DND-41 (cell line): ENCODE data around the gene SLC27A4.

Source experiments
- ATAC-seq: fragments of 200-7000 bp; cut with Tn5 transposase; 3 replicates; pipeline ENCODE4 v1.9.1; 2021; ENCODE audit warnings: low read depth; ENCODE audit not compliant: insufficient read depth
- DNase-seq: peaks from one replicate; pipeline ENCODE4 v3.0.0-alpha.2; 2020
- H2AFZ ChIP-seq: 2 replicates; pipeline ENCODE4 v1.6.0; 2012; ENCODE audit warnings: low read depth, low read length
- H3K27ac ChIP-seq: 2 replicates; pipeline ENCODE4 v1.5.1; 2012; ENCODE audit warnings: low read length, inconsistent platforms
- H3K27me3 ChIP-seq: fragments of 200-600 bp; sonication (generic); 2 replicates; pipeline ENCODE4 v1.6.0; 2012; ENCODE audit warnings: low read length, mild to moderate bottlenecking, inconsistent platforms; ENCODE audit not compliant: insufficient read depth, poor library complexity
- H3K36me3 ChIP-seq: 2 replicates; pipeline ENCODE4 v1.5.1; 2012; ENCODE audit warnings: low read length, inconsistent platforms; ENCODE audit not compliant: insufficient read depth
- H3K4me1 ChIP-seq: 2 replicates; pipeline ENCODE4 v1.5.1; 2012; ENCODE audit warnings: mild to moderate bottlenecking, low read length; ENCODE audit not compliant: insufficient read depth
- H3K4me2 ChIP-seq: 2 replicates; pipeline ENCODE4 v1.6.0; 2012; ENCODE audit warnings: mild to moderate bottlenecking, moderate library complexity, low read length, inconsistent platforms; ENCODE audit not compliant: insufficient read depth
- H3K4me3 ChIP-seq, 2 experiments: fragments of 200-600 bp in 1 of 2; shearing (Covaris generic) in 1 of 2; 2 replicates each; pipeline ENCODE4 v1.5.1; 2012 to 2016; ENCODE audit warnings: inconsistent platforms in 2 of 2, low read length in 2 of 2, mild to moderate bottlenecking in 2 of 2, low read depth in 1 of 2, moderate library complexity in 1 of 2
- H3K79me2 ChIP-seq: 2 replicates; pipeline ENCODE4 v1.6.0; 2012; ENCODE audit warnings: low read length, inconsistent platforms; ENCODE audit not compliant: insufficient read depth
- H3K9ac ChIP-seq: 2 replicates; pipeline ENCODE4 v1.6.0; 2012; ENCODE audit warnings: low read depth, mild to moderate bottlenecking, inconsistent platforms, low read length, moderate library complexity
- H3K9me3 ChIP-seq: 2 replicates; pipeline ENCODE4 v1.5.1; 2012; ENCODE audit warnings: low read length, moderate library complexity, mild to moderate bottlenecking, inconsistent platforms; ENCODE audit not compliant: insufficient read depth, severe bottlenecking
- H4K20me1 ChIP-seq: 2 replicates; pipeline ENCODE4 v1.6.0; 2012; ENCODE audit warnings: low read length; ENCODE audit not compliant: insufficient read depth
- EZH2 ChIP-seq: IDR thresholded peaks from 3 replicates; pipeline ENCODE4 v1.6.1; 2012; ENCODE audit warnings: borderline replicate concordance, low read depth, mild to moderate bottlenecking, moderate library complexity, low read length, inconsistent platforms; ENCODE audit not compliant: severe bottlenecking
- TF ChIP-seq, protein P1 (sequence below): IDR thresholded peaks from 2 replicates; pipeline ENCODE4 v1.5.1; 2012; ENCODE audit warnings: borderline replicate concordance, low read length, moderate library complexity, mild to moderate bottlenecking; ENCODE audit not compliant: poor library complexity, severe bottlenecking; ENCODE audit errors: extremely low read depth

Gene SLC27A4

DNA sequence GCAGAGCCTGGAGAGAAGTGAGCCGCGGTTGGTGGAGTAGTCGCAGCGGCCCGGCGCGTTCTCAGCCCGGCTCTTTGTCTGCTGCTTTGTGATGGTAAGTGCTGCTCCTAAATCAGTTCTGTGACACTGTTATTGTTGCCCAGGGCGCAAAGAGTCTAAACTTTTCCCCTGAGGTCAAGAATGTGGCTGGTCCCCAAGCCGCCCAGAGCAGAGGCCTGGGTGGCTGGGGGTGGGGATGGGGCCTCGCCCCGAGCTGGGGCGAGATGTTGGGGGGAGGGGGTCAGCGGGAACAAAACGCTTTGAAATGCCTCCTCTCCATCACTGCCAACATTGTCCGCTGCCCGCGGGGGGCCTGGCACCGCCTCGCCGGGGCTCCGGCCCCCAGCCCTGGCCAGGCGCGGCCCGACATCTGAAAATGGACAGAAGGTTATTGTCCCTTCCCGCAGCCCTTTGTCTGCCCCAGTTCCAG lies 68.7 kb downstream of the SLC27A4 start:
- Histone ChIP-seq H3K79me2 (no peaks in the 10 kb centered on the region), H4K20me1 (no peaks in the 10 kb centered on the region), H2AFZ (no peak overlapping the region), H3K27me3 (no peaks in the 10 kb centered on the region), H3K4me3 (no peak overlapping the region), H3K27ac (no peak overlapping the region), H3K9ac (no peak overlapping the region), H3K4me2 (no peak overlapping the region), H3K36me3 (no peaks in the 10 kb centered on the region), H3K9me3 (no peaks in the 10 kb centered on the region), H3K4me1 (no peaks in the 10 kb centered on the region)
- ATAC-seq (no peak), DNase-seq (no peak)
- TF ChIP-seq, protein P1, sequence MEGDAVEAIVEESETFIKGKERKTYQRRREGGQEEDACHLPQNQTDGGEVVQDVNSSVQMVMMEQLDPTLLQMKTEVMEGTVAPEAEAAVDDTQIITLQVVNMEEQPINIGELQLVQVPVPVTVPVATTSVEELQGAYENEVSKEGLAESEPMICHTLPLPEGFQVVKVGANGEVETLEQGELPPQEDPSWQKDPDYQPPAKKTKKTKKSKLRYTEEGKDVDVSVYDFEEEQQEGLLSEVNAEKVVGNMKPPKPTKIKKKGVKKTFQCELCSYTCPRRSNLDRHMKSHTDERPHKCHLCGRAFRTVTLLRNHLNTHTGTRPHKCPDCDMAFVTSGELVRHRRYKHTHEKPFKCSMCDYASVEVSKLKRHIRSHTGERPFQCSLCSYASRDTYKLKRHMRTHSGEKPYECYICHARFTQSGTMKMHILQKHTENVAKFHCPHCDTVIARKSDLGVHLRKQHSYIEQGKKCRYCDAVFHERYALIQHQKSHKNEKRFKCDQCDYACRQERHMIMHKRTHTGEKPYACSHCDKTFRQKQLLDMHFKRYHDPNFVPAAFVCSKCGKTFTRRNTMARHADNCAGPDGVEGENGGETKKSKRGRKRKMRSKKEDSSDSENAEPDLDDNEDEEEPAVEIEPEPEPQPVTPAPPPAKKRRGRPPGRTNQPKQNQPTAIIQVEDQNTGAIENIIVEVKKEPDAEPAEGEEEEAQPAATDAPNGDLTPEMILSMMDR, result no peak
- no peak for TF ChIP-seq EZH2

DNA sequence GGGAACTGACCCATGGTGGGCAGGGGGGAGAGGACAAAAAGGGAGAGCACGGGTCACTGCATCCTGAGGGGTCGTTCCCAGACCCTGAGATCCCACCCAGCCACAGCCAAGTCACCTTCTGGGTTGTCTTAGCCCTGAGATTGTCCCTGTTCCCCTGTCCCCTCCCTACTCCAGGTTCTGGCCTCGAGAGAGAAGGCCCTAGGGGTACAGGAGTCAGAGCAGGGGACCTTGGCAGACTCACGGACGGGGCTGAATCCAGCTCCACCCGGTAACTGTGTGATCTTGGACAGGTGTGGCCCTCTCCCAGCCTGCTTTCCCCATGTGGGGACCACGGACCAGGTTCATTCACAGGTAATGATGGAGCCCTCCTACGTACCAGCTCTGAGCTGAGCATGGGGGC lies 69.1 kb downstream of the SLC27A4 start:
- Histone ChIP-seq H3K9me3 (no peaks in the 10 kb centered on the region), H3K9ac (no peak overlapping the region), H3K4me3 (no peak overlapping the region), H4K20me1 (no peaks in the 10 kb centered on the region), H3K27me3 (no peaks in the 10 kb centered on the region), H3K36me3 (no peaks in the 10 kb centered on the region), H3K27ac (no peak overlapping the region), H2AFZ (no peak overlapping the region), H3K4me2 (no peak overlapping the region), H3K4me1 (no peaks in the 10 kb centered on the region), H3K79me2 (no peaks in the 10 kb centered on the region)
- ATAC-seq (no peak), DNase-seq (no peak)
- no peak for TF ChIP-seq EZH2
- TF ChIP-seq, protein P1, result no peak

DNA sequence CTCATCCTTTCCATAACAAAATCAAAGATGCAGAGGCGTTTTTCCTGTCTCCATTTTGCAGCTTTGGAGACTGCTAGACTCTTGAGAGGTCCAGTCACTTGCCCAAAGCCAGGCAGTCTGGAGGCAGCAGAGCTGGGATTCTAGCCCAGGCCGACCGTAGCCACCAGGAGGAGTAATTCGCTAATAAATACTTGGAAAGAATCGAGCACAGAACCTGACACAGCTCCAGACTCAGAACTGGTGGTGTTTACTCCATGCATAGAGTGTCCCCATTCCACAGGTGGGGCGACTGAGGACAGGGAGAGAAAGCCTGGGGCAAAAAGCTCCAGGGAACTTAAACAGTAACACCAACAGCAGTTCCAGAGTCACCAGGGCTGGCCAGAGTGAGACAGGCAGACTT lies 69.7 kb downstream of the SLC27A4 start:
- H3K4me2 ChIP-seq, result no peak overlapping the region
- H3K4me1 ChIP-seq, result no peaks in the 10 kb centered on the region
- H3K4me3 ChIP-seq, result no peak overlapping the region
- no peak for TF ChIP-seq EZH2
- TF ChIP-seq, protein P1, result peak; percentile 10
- H3K9me3 ChIP-seq, result no peaks in the 10 kb centered on the region
- no peaks in the 10 kb centered on the region for H3K36me3 ChIP-seq
- H4K20me1 ChIP-seq, result no peaks in the 10 kb centered on the region
- H3K27me3 ChIP-seq, result no peaks in the 10 kb centered on the region
- no peaks in the 10 kb centered on the region for H3K79me2 ChIP-seq
- no peak overlapping the region for H3K9ac ChIP-seq
- ATAC-seq (no peak), DNase-seq (no peak)
- H3K27ac ChIP-seq, result no peak overlapping the region
- H2AFZ ChIP-seq, result no peak overlapping the region
